Cerebellar cortex (tissue), 1 donor: Measurements from ENCODE around the gene SLC25A3.
A peak's percentile ranks its signal among the peaks of the same experiment; 100 is the strongest.
"Not testable (repeated sequence)": the region's sequence is repeated elsewhere in the genome, so short reads cannot be mapped to it uniquely, and the experiment has no call there.

Experiments used
- DNase-seq: peaks from one replicate; pipeline ENCODE4 v3.0.0-alpha.2; 2015; ENCODE audit warnings: low spot score

The SLC25A3 gene

GRCh38 chr12:98593351-98594049 lies at the start of gene SLC25A3:
Gene SLC25A3 (plus strand): TSS chr12:98593686. CDS start chr12:98593979, 293 bp downstream.
- DNase-seq: peak; percentile 98

GRCh38 chr12:98543701-98544100 lies 49.8 kb upstream of the SLC25A3 start:
- DNase-seq: no peak

- DNase-seq: no peak
These were observed 48.7 kb upstream of the SLC25A3 start for GRCh38 chr12:98544751-98545150.

- DNase-seq: no peak
These were observed 43.9 kb upstream of the SLC25A3 start for GRCh38 chr12:98549371-98550110.

- no peak for DNase-seq
These were observed 41.7 kb upstream of the SLC25A3 start for GRCh38 chr12:98551787-98552186.

GRCh38 chr12:98558097-98558496 lies 35.4 kb upstream of the SLC25A3 start:
- not testable (repeated sequence) for DNase-seq

- no peak for DNase-seq
These were observed 33.8 kb upstream of the SLC25A3 start for GRCh38 chr12:98559666-98560065.

GRCh38 chr12:98561846-98562245 lies 31.6 kb upstream of the SLC25A3 start:
- DNase-seq: no peak

- no peak for DNase-seq
These were observed 21.5 kb upstream of the SLC25A3 start for GRCh38 chr12:98572010-98572409.

GRCh38 chr12:98574110-98574509 lies 19.4 kb upstream of the SLC25A3 start:
- DNase-seq: no peak

GRCh38 chr12:98575013-98575412 lies 18.5 kb upstream of the SLC25A3 start:
- DNase-seq: no peak

- DNase-seq: not testable (repeated sequence)
These were observed 16.7 kb upstream of the SLC25A3 start for GRCh38 chr12:98576795-98577194.

GRCh38 chr12:98578392-98578791 lies 15.1 kb upstream of the SLC25A3 start:
- no peak for DNase-seq

GRCh38 chr12:98578821-98579220 lies 14.7 kb upstream of the SLC25A3 start:
- DNase-seq: no peak

GRCh38 chr12:98579347-98579746 lies 14.1 kb upstream of the SLC25A3 start:
- no peak for DNase-seq

- no peak for DNase-seq
These were observed 13.7 kb upstream of the SLC25A3 start for GRCh38 chr12:98579835-98580234.

- DNase-seq: no peak
These were observed 12.8 kb upstream of the SLC25A3 start for GRCh38 chr12:98580695-98581094.

GRCh38 chr12:98581101-98581500 lies 12.4 kb upstream of the SLC25A3 start:
- DNase-seq: no peak

GRCh38 chr12:98582093-98582492 lies 11.4 kb upstream of the SLC25A3 start:
- no peak for DNase-seq

- DNase-seq: no peak
These were observed 6.4 kb upstream of the SLC25A3 start for GRCh38 chr12:98587084-98587483.

- DNase-seq: peak; percentile 22
These were observed 2.3 kb upstream of the SLC25A3 start for GRCh38 chr12:98591209-98591608.

- DNase-seq: no peak
These were observed 612 bp upstream of the SLC25A3 start for GRCh38 chr12:98592825-98593322.
